Stimulated activated naive B cell treated with anti-CD40 and anti-IgM and Interleukin-4, amounts not matched to agents 10 μg/mL and 1 μg/mL and 100 μg/mL, for 72 hours (primary cell): ENCODE measurements around the gene DNAJC10.
A peak's percentile ranks its signal among the peaks of the same experiment; 100 is the strongest.

ENCODE experiments used
- ATAC-seq, 2 donors: fragments of 150-1000 bp; cut with Tn5 transposase; replicated peaks; 2 replicates each; pipeline ENCODE4 v1.10.0; 2021; ENCODE audit warnings: moderate library complexity in 1 of 2
- DNase-seq: peaks from one replicate; pipeline ENCODE4 v3.0.0; 2021
- H3K27ac Mint-ChIP-seq: one replicate; pipeline ENCODE4 v1.8.0; 2022; ENCODE audit warnings: mild to moderate bottlenecking, mixed read lengths
- H3K27me3 Mint-ChIP-seq, 2 donors: one replicate each; pipeline ENCODE4 v1.8.0; 2022; ENCODE audit warnings: mixed read lengths in 2 of 2
- H3K36me3 Mint-ChIP-seq, 2 donors: one replicate each; pipeline ENCODE4 v1.8.0; 2022; ENCODE audit warnings: mixed read lengths in 2 of 2, mild to moderate bottlenecking in 1 of 2
- H3K4me1 Mint-ChIP-seq, 2 donors: one replicate each; pipeline ENCODE4 v1.8.0; 2022; ENCODE audit warnings: mixed read lengths in 2 of 2, mild to moderate bottlenecking in 1 of 2
- H3K4me3 Mint-ChIP-seq, 2 donors: one replicate each; pipeline ENCODE4 v1.8.0; 2022; ENCODE audit warnings: mild to moderate bottlenecking in 2 of 2, mixed read lengths in 2 of 2, moderate library complexity in 1 of 2
- H3K9me3 Mint-ChIP-seq, 2 donors: one replicate each; pipeline ENCODE4 v1.8.0; 2022; ENCODE audit warnings: mixed read lengths in 2 of 2, mild to moderate bottlenecking in 1 of 2

The DNAJC10 gene

GRCh38 chr2:182784058-182784706 lies 68.1 kb downstream of the DNAJC10 start:
- Mint-ChIP-seq H3K27me3 (no peaks in the 10 kb centered on the region), H3K4me3 (no peak overlapping the region), H3K9me3 (peaks cover 0 to 3% of the 10 kb centered on the region in 2 donors), H3K36me3 (peaks cover 24 to 35% of the 10 kb centered on the region in 2 donors), H3K4me1 (no peaks in the 10 kb centered on the region), H3K27ac (no peak overlapping the region)
- ATAC-seq (no peak), DNase-seq (no peak)

GRCh38 chr2:182784777-182785176 lies 68.7 kb downstream of the DNAJC10 start:
- no peak overlapping the region for H3K4me3 Mint-ChIP-seq
- H3K27ac Mint-ChIP-seq, result no peak overlapping the region
- peaks cover 24 to 36% of the 10 kb centered on the region in 2 donors for H3K36me3 Mint-ChIP-seq
- H3K4me1 Mint-ChIP-seq, result no peaks in the 10 kb centered on the region
- no peak for ATAC-seq
- DNase-seq, result no peak
- H3K9me3 Mint-ChIP-seq, result peaks cover 0 to 3% of the 10 kb centered on the region in 2 donors
- no peaks in the 10 kb centered on the region for H3K27me3 Mint-ChIP-seq

GRCh38 chr2:182792441-182792840 lies 76.4 kb downstream of the DNAJC10 start:
- ATAC-seq, result no peak

GRCh38 chr2:182798736-182799135 lies 82.7 kb downstream of the DNAJC10 start:
- no peaks in the 10 kb centered on the region for H3K9me3 Mint-ChIP-seq
- H3K36me3 Mint-ChIP-seq, result no peaks in the 10 kb centered on the region
- no peak for DNase-seq
- H3K27me3 Mint-ChIP-seq, result peaks cover 7 to 18% of the 10 kb centered on the region in 2 donors
- no peak overlapping the region for H3K4me3 Mint-ChIP-seq
- no peak for ATAC-seq
- no peaks in the 10 kb centered on the region for H3K4me1 Mint-ChIP-seq
- H3K27ac Mint-ChIP-seq, result no peak overlapping the region

More at GRCh38 chr2:182792441-182792840, 76.4 kb downstream of the DNAJC10 start:
- Mint-ChIP-seq H3K36me3 (peaks cover 7 to 8% of the 10 kb centered on the region in 2 donors), H3K4me3 (no peak overlapping the region), H3K27me3 (no peaks in the 10 kb centered on the region), H3K9me3 (no peaks in the 10 kb centered on the region), H3K4me1 (no peaks in the 10 kb centered on the region), H3K27ac (no peak overlapping the region)
- DNase-seq, result no peak

GRCh38 chr2:182804128-182804527 lies 88.1 kb downstream of the DNAJC10 start:
- no peak for DNase-seq
- H3K27ac Mint-ChIP-seq, result no peak overlapping the region
- peaks cover 7 to 18% of the 10 kb centered on the region in 2 donors for H3K27me3 Mint-ChIP-seq
- no peaks in the 10 kb centered on the region for H3K9me3 Mint-ChIP-seq
- ATAC-seq, result no peak
- H3K4me1 Mint-ChIP-seq, result no peaks in the 10 kb centered on the region
- no peaks in the 10 kb centered on the region for H3K36me3 Mint-ChIP-seq
- no peak overlapping the region for H3K4me3 Mint-ChIP-seq

GRCh38 chr2:182807319-182807718 lies 91.3 kb downstream of the DNAJC10 start:
- no peak overlapping the region for H3K4me3 Mint-ChIP-seq
- H3K9me3 Mint-ChIP-seq, result no peaks in the 10 kb centered on the region
- no peaks in the 10 kb centered on the region for H3K36me3 Mint-ChIP-seq
- DNase-seq (no peak), ATAC-seq (no peak)
- no peak overlapping the region for H3K27ac Mint-ChIP-seq
- H3K27me3 Mint-ChIP-seq, result peaks cover 7 to 8% of the 10 kb centered on the region in 2 donors
- H3K4me1 Mint-ChIP-seq, result no peaks in the 10 kb centered on the region

- Mint-ChIP-seq H3K27me3 (peaks cover 5 to 18% of the 10 kb centered on the region in 2 donors), H3K27ac (no peak overlapping the region), H3K9me3 (no peaks in the 10 kb centered on the region), H3K4me3 (no peak overlapping the region), H3K4me1 (no peaks in the 10 kb centered on the region), H3K36me3 (no peaks in the 10 kb centered on the region)
- ATAC-seq (no peak), DNase-seq (no peak)
These were observed 94.0 kb downstream of the DNAJC10 start for GRCh38 chr2:182810087-182810486.

GRCh38 chr2:182814380-182814779 lies 98.3 kb downstream of the DNAJC10 start:
- Mint-ChIP-seq H3K36me3 (no peaks in the 10 kb centered on the region), H3K27ac (no peak overlapping the region), H3K4me3 (no peak overlapping the region), H3K4me1 (no peaks in the 10 kb centered on the region), H3K9me3 (no peaks in the 10 kb centered on the region), H3K27me3 (peaks cover 11 to 18% of the 10 kb centered on the region in 2 donors)
- DNase-seq (no peak), ATAC-seq (peak in 1 of 2 donors; percentile 12)

- Mint-ChIP-seq H3K27me3 (peaks cover 11 to 18% of the 10 kb centered on the region in 2 donors), H3K4me3 (no peak overlapping the region), H3K9me3 (no peaks in the 10 kb centered on the region), H3K4me1 (no peaks in the 10 kb centered on the region), H3K36me3 (no peaks in the 10 kb centered on the region), H3K27ac (no peak overlapping the region)
- ATAC-seq (no peak), DNase-seq (no peak)
These were observed 98.7 kb downstream of the DNAJC10 start for GRCh38 chr2:182814804-182815203.

- DNase-seq, result no peak
These were observed 100.8 kb downstream of the DNAJC10 start for GRCh38 chr2:182816866-182817265.

GRCh38 chr2:182817558-182817957 lies 101.5 kb downstream of the DNAJC10 start:
- no peaks in the 10 kb centered on the region for H3K36me3 Mint-ChIP-seq
- H3K9me3 Mint-ChIP-seq, result no peaks in the 10 kb centered on the region
- DNase-seq (no peak), ATAC-seq (no peak)
- H3K4me1 Mint-ChIP-seq, result no peaks in the 10 kb centered on the region
- no peak overlapping the region for H3K27ac Mint-ChIP-seq
- H3K4me3 Mint-ChIP-seq, result no peak overlapping the region
- H3K27me3 Mint-ChIP-seq, result peaks cover 5 to 13% of the 10 kb centered on the region in 2 donors

More at GRCh38 chr2:182816866-182817265, 100.8 kb downstream of the DNAJC10 start:
- H3K4me3 Mint-ChIP-seq, result no peak overlapping the region
- no peaks in the 10 kb centered on the region for H3K4me1 Mint-ChIP-seq
- ATAC-seq, result no peak
- peaks cover 5 to 17% of the 10 kb centered on the region in 2 donors for H3K27me3 Mint-ChIP-seq
- H3K36me3 Mint-ChIP-seq, result no peaks in the 10 kb centered on the region
- H3K9me3 Mint-ChIP-seq, result no peaks in the 10 kb centered on the region
- no peak overlapping the region for H3K27ac Mint-ChIP-seq

- H3K4me1 Mint-ChIP-seq, result no peaks in the 10 kb centered on the region
These were observed 102.4 kb downstream of the DNAJC10 start for GRCh38 chr2:182818501-182818900.

GRCh38 chr2:182818925-182819324 lies 102.9 kb downstream of the DNAJC10 start:
- no peaks in the 10 kb centered on the region for H3K9me3 Mint-ChIP-seq
- no peak overlapping the region for H3K4me3 Mint-ChIP-seq
- DNase-seq (no peak), ATAC-seq (no peak)
- no peaks in the 10 kb centered on the region for H3K4me1 Mint-ChIP-seq
- no peak overlapping the region for H3K27ac Mint-ChIP-seq
- H3K36me3 Mint-ChIP-seq, result no peaks in the 10 kb centered on the region
- H3K27me3 Mint-ChIP-seq, result peaks cover 10 to 18% of the 10 kb centered on the region in 2 donors

More at GRCh38 chr2:182818501-182818900, 102.4 kb downstream of the DNAJC10 start:
- Mint-ChIP-seq H3K27ac (no peak overlapping the region), H3K27me3 (peaks cover 9 to 15% of the 10 kb centered on the region in 2 donors), H3K9me3 (no peaks in the 10 kb centered on the region), H3K4me3 (no peak overlapping the region), H3K36me3 (no peaks in the 10 kb centered on the region)
- ATAC-seq, result no peak
- DNase-seq, result no peak

GRCh38 chr2:182819412-182819811 lies 103.4 kb downstream of the DNAJC10 start:
- H3K4me3 Mint-ChIP-seq, result no peak overlapping the region
- peaks cover 10 to 14% of the 10 kb centered on the region in 2 donors for H3K27me3 Mint-ChIP-seq
- H3K4me1 Mint-ChIP-seq, result no peaks in the 10 kb centered on the region
- H3K27ac Mint-ChIP-seq, result no peak overlapping the region
- ATAC-seq (no peak), DNase-seq (no peak)
- no peaks in the 10 kb centered on the region for H3K36me3 Mint-ChIP-seq
- no peaks in the 10 kb centered on the region for H3K9me3 Mint-ChIP-seq

GRCh38 chr2:182821182-182821581 lies 105.1 kb downstream of the DNAJC10 start:
- H3K9me3 Mint-ChIP-seq, result no peaks in the 10 kb centered on the region
- no peaks in the 10 kb centered on the region for H3K4me1 Mint-ChIP-seq
- H3K27ac Mint-ChIP-seq, result no peak overlapping the region
- H3K4me3 Mint-ChIP-seq, result no peak overlapping the region
- DNase-seq (no peak), ATAC-seq (no peak)
- peaks cover 5 to 9% of the 10 kb centered on the region in 2 donors for H3K27me3 Mint-ChIP-seq
- H3K36me3 Mint-ChIP-seq, result no peaks in the 10 kb centered on the region
